T-helper 2 cell treated with Interferon-gamma antibody and Interleukin-4, amounts not matched to agents 5 μg/mL and 100 μg/mL, for 36 hours (primary cell): ENCODE measurements around the gene RTP2.

Experiments
- DNase-seq: peaks from one replicate; pipeline ENCODE4 v3.0.0; 2021; ENCODE audit warnings: low spot score
- H3K27ac Mint-ChIP-seq: one replicate; pipeline ENCODE4 v1.8.0; 2021; ENCODE audit warnings: mild to moderate bottlenecking, mixed read lengths
- H3K27me3 Mint-ChIP-seq: one replicate; pipeline ENCODE4 v1.8.0; 2021; ENCODE audit warnings: low read depth, mixed read lengths
- H3K36me3 Mint-ChIP-seq: one replicate; pipeline ENCODE4 v1.8.0; 2021; ENCODE audit warnings: low read depth, mixed read lengths
- H3K4me1 Mint-ChIP-seq: one replicate; pipeline ENCODE4 v1.8.0; 2021; ENCODE audit warnings: low read depth, mixed read lengths
- H3K4me3 Mint-ChIP-seq: one replicate; pipeline ENCODE4 v1.8.0; 2022; ENCODE audit warnings: mild to moderate bottlenecking, moderate library complexity, mixed read lengths
- H3K9me3 Mint-ChIP-seq: one replicate; pipeline ENCODE4 v1.8.0; 2021; ENCODE audit warnings: mixed read lengths

Gene RTP2

GRCh38 chr3:187741403-187742350 lies 39.3 kb upstream of the RTP2 start:
- peak; percentile 63 for DNase-seq
- peaks cover 15% of the 10 kb centered on the region for H3K36me3 Mint-ChIP-seq
- peaks cover 47% of the 10 kb centered on the region for H3K4me1 Mint-ChIP-seq

DNA sequence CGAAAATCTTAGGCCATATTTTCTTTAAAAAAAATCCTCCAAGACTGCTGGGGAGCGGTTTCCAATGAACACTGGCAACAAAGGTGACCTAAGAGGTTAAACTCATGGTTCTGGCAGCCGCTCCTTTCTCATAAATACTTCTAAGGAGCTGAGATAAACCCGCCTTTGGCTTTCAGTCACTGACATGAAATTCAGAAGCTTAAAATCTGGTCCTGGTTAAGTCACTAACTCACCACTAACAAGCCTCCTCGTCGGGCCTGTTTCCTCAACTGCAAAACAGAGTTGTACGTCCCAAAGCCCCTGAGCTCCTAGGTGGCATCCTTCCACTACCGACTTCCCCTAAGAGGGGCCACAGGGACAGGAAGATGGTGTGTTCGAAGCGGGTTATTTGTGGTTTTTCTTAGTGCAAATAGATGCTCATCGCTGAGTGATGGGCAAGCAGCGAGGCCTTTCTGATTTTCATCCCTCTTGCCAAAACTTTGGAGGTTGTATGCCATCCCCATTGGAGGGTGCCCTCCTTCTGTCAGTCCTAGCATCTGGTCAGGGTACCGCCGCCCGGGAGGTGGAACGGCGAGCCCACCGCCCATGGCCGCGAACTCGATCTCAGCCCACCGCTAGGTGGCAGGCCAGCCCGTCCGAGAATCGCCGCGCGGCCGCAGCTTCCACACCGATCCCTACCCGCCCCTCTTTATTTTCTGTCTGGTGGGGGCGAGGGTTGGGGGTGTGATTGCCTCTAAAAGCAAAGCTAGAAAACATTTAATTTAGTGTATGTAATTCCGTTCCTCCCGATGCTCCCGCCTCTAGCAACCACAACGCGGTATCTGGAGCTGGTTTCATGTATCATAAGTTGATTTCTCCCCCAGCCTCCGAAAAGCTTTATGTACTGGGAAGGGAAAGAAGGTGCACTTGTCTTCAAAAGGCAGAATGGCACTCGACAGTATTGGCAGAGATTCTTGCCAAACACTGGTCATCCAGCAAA lies 38.4 kb upstream of the RTP2 start:
- DNase-seq, result peak; percentile 68
- Mint-ChIP-seq H3K4me1 (peaks cover 45% of the 10 kb centered on the region), H3K36me3 (peaks cover 15% of the 10 kb centered on the region), H3K27ac (peak overlapping the region; percentile 100), H3K4me3 (peak overlapping the region; percentile 96), H3K27me3 (peaks cover 8% of the 10 kb centered on the region), H3K9me3 (no peaks in the 10 kb centered on the region)

More at GRCh38 chr3:187741403-187742350, 39.3 kb upstream of the RTP2 start:
- Mint-ChIP-seq H3K9me3 (no peaks in the 10 kb centered on the region), H3K27ac (peak overlapping the region; percentile 100), H3K4me3 (peak overlapping the region; percentile 96), H3K27me3 (peaks cover 7% of the 10 kb centered on the region)

- Mint-ChIP-seq H3K36me3 (peaks cover 13% of the 10 kb centered on the region), H3K9me3 (no peaks in the 10 kb centered on the region), H3K27me3 (peaks cover 8% of the 10 kb centered on the region), H3K27ac (peak overlapping the region; percentile 100), H3K4me1 (peaks cover 41% of the 10 kb centered on the region), H3K4me3 (peak overlapping the region; percentile 96)
- DNase-seq, result peak; percentile 80
Observed at GRCh38 chr3:187739561-187740332, 37.4 kb upstream of the RTP2 start.

DNA sequence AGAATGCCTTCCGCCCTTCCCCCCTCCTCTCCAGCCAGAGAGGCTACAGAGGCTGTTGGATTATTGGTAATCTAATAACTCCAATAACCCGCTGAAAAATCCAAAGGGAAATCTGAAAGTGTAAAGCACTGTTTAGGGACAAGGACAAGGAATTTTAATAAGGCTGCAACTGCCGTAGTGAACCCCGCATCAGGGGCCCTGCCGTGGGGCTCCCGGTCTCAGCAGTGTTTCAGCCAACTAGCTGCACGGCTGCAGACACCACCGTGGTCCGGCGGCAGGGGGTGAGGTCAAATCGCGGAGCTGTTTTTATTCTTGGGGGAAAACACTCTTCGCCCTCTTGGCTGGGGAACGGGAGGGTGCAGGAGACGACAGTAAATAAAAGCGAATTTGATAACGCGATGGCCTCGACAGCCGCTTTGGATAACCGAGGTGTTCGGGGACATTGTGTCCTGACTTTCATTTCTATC lies 36.8 kb upstream of the RTP2 start:
- H3K27me3 Mint-ChIP-seq, result peaks cover 8% of the 10 kb centered on the region
- peak overlapping the region; percentile 100 for H3K27ac Mint-ChIP-seq
- H3K4me3 Mint-ChIP-seq, result peak overlapping the region; percentile 96
- H3K9me3 Mint-ChIP-seq, result no peaks in the 10 kb centered on the region
- H3K4me1 Mint-ChIP-seq, result peaks cover 41% of the 10 kb centered on the region
- peaks cover 8% of the 10 kb centered on the region for H3K36me3 Mint-ChIP-seq
- DNase-seq, result peak; percentile 39

DNA sequence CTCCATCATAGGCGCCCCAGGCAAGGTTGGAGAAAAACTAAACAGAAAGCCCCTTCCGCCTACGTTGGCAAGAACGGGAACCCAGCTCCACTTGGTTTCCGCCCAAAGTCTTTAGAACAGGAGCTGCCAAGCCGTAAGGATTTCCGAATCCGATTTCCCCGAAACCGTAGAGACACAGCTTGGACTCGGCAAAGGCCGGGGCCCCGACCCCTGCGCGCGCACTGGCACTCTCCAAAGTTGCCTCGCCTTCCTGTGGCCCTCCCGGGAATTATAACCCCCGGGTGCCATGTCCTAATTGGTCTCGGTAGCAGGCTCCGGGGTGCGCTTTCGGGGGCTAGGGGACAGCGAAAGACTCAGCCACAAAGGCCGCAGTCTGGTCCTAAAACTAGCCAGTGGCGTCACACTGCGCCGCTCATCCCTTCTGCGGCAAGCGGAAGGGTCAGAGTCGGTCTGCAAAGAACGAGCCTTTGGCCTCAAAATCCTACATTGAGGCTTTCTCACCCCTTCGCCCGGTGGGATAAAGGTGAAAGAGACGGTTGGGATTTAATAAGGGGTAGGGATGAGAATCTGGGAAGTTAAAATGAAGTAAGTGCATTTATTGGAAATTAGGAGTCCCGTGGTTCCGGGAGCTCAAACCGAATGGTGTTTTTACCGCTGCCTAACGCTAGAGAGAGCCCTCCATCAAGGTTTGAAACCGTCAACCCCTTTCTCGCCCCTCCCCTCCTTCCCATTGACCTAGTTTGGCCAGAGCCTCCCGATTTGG lies 36.2 kb upstream of the RTP2 start:
- Mint-ChIP-seq H3K27ac (peak overlapping the region; percentile 100), H3K9me3 (no peaks in the 10 kb centered on the region), H3K4me3 (peak overlapping the region; percentile 96), H3K36me3 (peaks cover 4% of the 10 kb centered on the region), H3K27me3 (peaks cover 8% of the 10 kb centered on the region), H3K4me1 (peaks cover 41% of the 10 kb centered on the region)
- peak; percentile 69 for DNase-seq

DNA sequence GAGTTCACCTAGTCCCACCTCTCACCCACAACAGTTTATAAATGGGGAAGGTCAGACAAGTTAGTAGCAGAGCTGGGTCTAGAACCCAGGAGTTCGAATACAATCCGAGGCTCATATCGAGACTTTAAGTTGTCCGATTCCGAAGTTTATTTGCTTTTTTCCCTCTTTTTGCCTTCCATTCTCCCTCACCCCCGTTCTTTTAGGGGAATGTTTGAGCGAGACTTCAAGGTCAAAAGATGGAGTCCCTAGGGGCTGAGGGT lies 35.6 kb upstream of the RTP2 start:
- DNase-seq, result no peak
- Mint-ChIP-seq H3K27ac (peak overlapping the region; percentile 49), H3K36me3 (peaks cover 8% of the 10 kb centered on the region), H3K4me1 (peaks cover 41% of the 10 kb centered on the region), H3K4me3 (peak overlapping the region; percentile 96), H3K9me3 (no peaks in the 10 kb centered on the region), H3K27me3 (peaks cover 8% of the 10 kb centered on the region)

- Mint-ChIP-seq H3K27me3 (peaks cover 8% of the 10 kb centered on the region), H3K4me3 (peak overlapping the region; percentile 96), H3K4me1 (peaks cover 38% of the 10 kb centered on the region), H3K27ac (peak overlapping the region; percentile 49), H3K36me3 (peaks cover 10% of the 10 kb centered on the region), H3K9me3 (no peaks in the 10 kb centered on the region)
- DNase-seq, result peak; percentile 44
Observed at GRCh38 chr3:187737368-187738070, 35.2 kb upstream of the RTP2 start.

GRCh38 chr3:187737006-187737367 lies 34.6 kb upstream of the RTP2 start:
- Mint-ChIP-seq H3K36me3 (peaks cover 10% of the 10 kb centered on the region), H3K4me3 (peak overlapping the region; percentile 96), H3K9me3 (no peaks in the 10 kb centered on the region), H3K4me1 (peaks cover 35% of the 10 kb centered on the region), H3K27me3 (peaks cover 8% of the 10 kb centered on the region), H3K27ac (peak overlapping the region; percentile 27)
- no peak for DNase-seq

DNA sequence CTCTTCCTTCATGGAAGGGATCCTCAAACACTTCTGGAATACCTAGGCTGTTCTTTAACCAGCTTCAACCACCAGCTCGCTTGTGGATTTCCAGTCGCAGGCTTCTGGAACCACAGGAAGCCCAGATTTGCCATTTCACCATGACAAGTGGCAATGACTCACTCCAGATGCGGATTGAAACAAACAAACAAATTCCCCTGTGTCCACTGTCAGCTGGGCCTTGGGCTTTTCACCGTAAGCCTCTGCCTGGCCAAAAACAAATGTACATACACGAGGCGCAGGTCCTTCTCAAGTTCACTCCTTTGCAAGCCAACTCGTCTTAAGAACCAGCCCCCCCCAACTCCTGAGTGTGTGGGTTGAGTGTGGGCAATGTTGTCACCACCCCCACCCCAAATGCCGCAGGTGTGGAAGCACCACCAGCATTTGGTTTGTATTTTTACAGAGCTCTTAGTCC lies 34.1 kb upstream of the RTP2 start:
- Mint-ChIP-seq H3K4me1 (peaks cover 31% of the 10 kb centered on the region), H3K9me3 (no peaks in the 10 kb centered on the region), H3K36me3 (peaks cover 14% of the 10 kb centered on the region), H3K27ac (no peak overlapping the region), H3K4me3 (peak overlapping the region; percentile 96), H3K27me3 (peaks cover 8% of the 10 kb centered on the region)
- DNase-seq, result no peak

DNA sequence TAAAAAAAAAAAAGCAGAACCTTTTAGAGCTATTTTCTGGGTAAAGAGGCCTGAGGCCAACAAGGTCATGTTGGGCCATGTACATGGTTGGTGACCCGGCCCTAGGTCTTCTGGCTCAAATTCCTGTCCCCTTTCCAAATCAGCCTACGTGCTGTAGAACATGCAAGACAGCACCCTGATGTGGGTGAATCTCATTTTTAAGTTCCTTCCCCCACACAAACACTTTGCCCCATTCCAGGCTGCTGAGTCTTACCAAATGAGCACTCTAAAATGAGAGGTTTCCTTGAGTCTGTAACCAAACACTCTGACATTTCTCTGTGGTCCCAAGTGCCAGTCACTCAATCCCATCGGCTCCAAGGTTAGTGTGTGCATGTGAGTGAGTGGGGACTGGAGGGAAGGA lies 33.5 kb upstream of the RTP2 start:
- peaks cover 15% of the 10 kb centered on the region for H3K36me3 Mint-ChIP-seq
- no peak overlapping the region for H3K4me3 Mint-ChIP-seq
- no peak overlapping the region for H3K27ac Mint-ChIP-seq
- DNase-seq, result no peak
- peaks cover 8% of the 10 kb centered on the region for H3K27me3 Mint-ChIP-seq
- no peaks in the 10 kb centered on the region for H3K9me3 Mint-ChIP-seq
- H3K4me1 Mint-ChIP-seq, result peaks cover 27% of the 10 kb centered on the region

DNA sequence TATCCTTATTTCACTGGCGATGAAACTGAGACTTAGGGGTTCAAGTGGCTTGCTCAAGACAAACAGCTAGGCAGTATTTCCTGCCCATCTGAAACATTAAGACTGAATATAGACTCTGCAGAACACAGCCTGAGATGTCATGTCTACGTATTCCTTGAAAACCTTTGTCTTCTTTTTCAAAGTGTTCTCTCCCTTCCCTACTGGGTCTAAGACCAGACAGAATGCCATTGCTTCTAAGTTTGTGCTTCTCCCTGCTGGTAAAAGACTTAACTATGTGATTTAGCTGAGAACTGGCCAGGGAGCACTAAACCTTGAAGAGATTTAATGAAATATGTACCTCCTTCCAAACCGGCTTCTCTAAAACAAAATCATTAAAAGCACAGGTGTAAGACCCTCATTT lies 33.0 kb upstream of the RTP2 start:
- Mint-ChIP-seq H3K4me3 (no peak overlapping the region), H3K4me1 (peaks cover 22% of the 10 kb centered on the region), H3K27ac (no peak overlapping the region), H3K36me3 (peaks cover 15% of the 10 kb centered on the region), H3K9me3 (no peaks in the 10 kb centered on the region), H3K27me3 (peaks cover 8% of the 10 kb centered on the region)
- DNase-seq, result no peak

DNA sequence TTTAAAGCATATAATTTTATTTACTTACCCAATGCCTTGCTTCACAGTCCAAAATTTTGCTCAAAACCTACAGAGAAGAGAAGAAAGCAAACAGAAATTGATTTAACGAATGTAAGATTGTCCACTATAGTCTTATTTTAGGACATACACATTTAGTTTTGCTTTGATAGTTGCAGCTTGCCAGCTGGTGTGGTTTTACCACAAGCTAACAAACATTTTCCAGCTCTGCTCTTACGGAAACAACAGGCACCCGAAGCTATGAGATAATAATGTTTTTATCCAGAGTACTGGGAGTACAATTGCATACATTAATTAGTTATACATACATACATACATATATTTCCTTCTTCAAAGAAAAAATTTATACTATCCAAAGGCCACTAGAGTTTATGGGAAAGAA lies 32.5 kb upstream of the RTP2 start:
- no peak overlapping the region for H3K27ac Mint-ChIP-seq
- no peaks in the 10 kb centered on the region for H3K9me3 Mint-ChIP-seq
- H3K4me1 Mint-ChIP-seq, result peaks cover 17% of the 10 kb centered on the region
- peaks cover 8% of the 10 kb centered on the region for H3K27me3 Mint-ChIP-seq
- H3K4me3 Mint-ChIP-seq, result no peak overlapping the region
- DNase-seq, result no peak
- H3K36me3 Mint-ChIP-seq, result peaks cover 15% of the 10 kb centered on the region
